Astrocyte of the cerebellum (primary cell): ENCODE results near the gene RER1.

Experiments
- DNase-seq: peaks from one replicate; pipeline ENCODE4 v3.0.0-alpha.2; 2011; ENCODE audit warnings: low read depth
- H3K4me3 ChIP-seq: 2 replicates; pipeline ENCODE4 v1.5.1; 2011; ENCODE audit warnings: mild to moderate bottlenecking, low read depth, low read length, moderate library complexity
- CTCF ChIP-seq: IDR thresholded peaks from 2 replicates; pipeline ENCODE4 v1.5.1; 2012; ENCODE audit warnings: low read length, low read depth, moderate library complexity, mild to moderate bottlenecking; ENCODE audit errors: missing control alignments
- in situ Hi-C: cut with HindIII; loops from 2 replicates; pipeline ENCODE4 v1.10.0; 2017; ENCODE audit warnings: low sequenced_read_pairs

RER1 gene

GRCh38 chr1:2391931-2392509 lies 379 bp downstream of the RER1 start:
- in situ Hi-C loops, result no loop called here
- DNase-seq, result no peak
- H3K4me3 ChIP-seq, result peak overlapping the region; percentile 94
- no peak for TF ChIP-seq CTCF

GRCh38 chr1:2392686-2393085 lies 1.0 kb downstream of the RER1 start:
- in situ Hi-C loops, result no loop called here
- no peak for TF ChIP-seq CTCF
- H3K4me3 ChIP-seq, result peak overlapping the region; percentile 94
- DNase-seq, result no peak

- no peak overlapping the region for H3K4me3 ChIP-seq
- in situ Hi-C loops, result no loop called here
Observed at GRCh38 chr1:2393471-2393877, 1.8 kb downstream of the RER1 start.

GRCh38 chr1:2394220-2394619 lies 2.6 kb downstream of the RER1 start:
- in situ Hi-C loops, result no loop called here
- no peak for DNase-seq
- TF ChIP-seq CTCF, result no peak
- H3K4me3 ChIP-seq, result no peak overlapping the region

More at GRCh38 chr1:2393471-2393877, 1.8 kb downstream of the RER1 start:
- DNase-seq, result no peak
- no peak for TF ChIP-seq CTCF

- no peak for TF ChIP-seq CTCF
- DNase-seq, result no peak
- no peak overlapping the region for H3K4me3 ChIP-seq
- in situ Hi-C loops, result loop anchor here (5.0 kb wide), 1 partner anchor 197 kb away; no protein-coding TSS in a partner anchor
Observed at GRCh38 chr1:2394761-2395160, 3.1 kb downstream of the RER1 start.

- in situ Hi-C loops, result loop anchor here (5.0 kb wide), 1 partner anchor 198 kb away; no protein-coding TSS in a partner anchor
- TF ChIP-seq CTCF, result no peak
- DNase-seq, result no peak
- no peak overlapping the region for H3K4me3 ChIP-seq
Observed at GRCh38 chr1:2395245-2395644, 3.6 kb downstream of the RER1 start.

- no peak for TF ChIP-seq CTCF
- DNase-seq, result no peak
- in situ Hi-C loops, result loop anchor here (5.0 kb wide), 1 partner anchor 199 kb away; no protein-coding TSS in a partner anchor
Observed at GRCh38 chr1:2396059-2396458, 4.4 kb downstream of the RER1 start.

More at GRCh38 chr1:2396059-2396458, 4.4 kb downstream of the RER1 start:
- no peak overlapping the region for H3K4me3 ChIP-seq
